H1 (cell line): Measurements from ENCODE around the gene SCARB1. TPM values are rescaled to one million over a fixed set of nuclear protein-coding genes. Genes with fewer than 3 reads are reported as not detected.

Experiments used
- CTCF ChIA-PET: fragments of 300-600 bp; sonication (Branson Sonifier 250); formaldehyde crosslinking; loops from one replicate; lab custom pipeline; 2021; ENCODE audit not compliant: partially characterized antibody; lab: Charles Lee
- POLR2A ChIA-PET: fragments of 300-600 bp; sonication (Branson Sonifier 250); formaldehyde crosslinking; loops from one replicate; lab custom pipeline; 2021; ENCODE audit warnings: inconsistent platforms; ENCODE audit not compliant: partially characterized antibody; lab: Charles Lee
- DNase-seq, 2 experiments: peaks; one replicate each; pipeline versions ENCODE4 v3.0.0 to v3.0.0-alpha.2; 2010 to 2022; ENCODE audit warnings: low spot score in 2 of 2, low read depth in 1 of 2, mixed read lengths in 1 of 2
- FAIRE-seq: peaks from 2 replicates; lab custom pipeline; 2011; peaks lifted over from hg19 to GRCh38; lab: Jason Lieb, UNC
- H2AFZ ChIP-seq: 2 replicates; pipeline ENCODE4 v1.8.1; 2012; ENCODE audit warnings: low read length, inconsistent platforms
- H2AK5ac ChIP-seq: 2 replicates; pipeline ENCODE4 v1.6.1; 2013; ENCODE audit warnings: low read depth, low read length
- H2BK120ac ChIP-seq: replicated peaks from 2 replicates; pipeline ENCODE3; 2013; ENCODE audit warnings: low read depth, low read length, inconsistent platforms
- H2BK12ac ChIP-seq: 2 replicates; pipeline ENCODE4 v1.6.1; 2013; ENCODE audit warnings: low read depth, low read length
- H2BK15ac ChIP-seq: 2 replicates; pipeline ENCODE4 v1.6.1; 2013; ENCODE audit warnings: low read length
- H2BK20ac ChIP-seq: 2 replicates; pipeline ENCODE4 v1.6.1; 2013; ENCODE audit warnings: low read length
- H2BK5ac ChIP-seq: 2 replicates; pipeline ENCODE4 v1.6.1; 2013; ENCODE audit warnings: low read depth, low read length
- H3K14ac ChIP-seq: 2 replicates; pipeline ENCODE4 v1.6.1; 2013; ENCODE audit warnings: inconsistent platforms; ENCODE audit not compliant: insufficient read length
- H3K18ac ChIP-seq: 2 replicates; pipeline ENCODE4 v1.6.1; 2013; ENCODE audit warnings: low read length; ENCODE audit errors: extremely low read depth
- H3K23ac ChIP-seq: 2 replicates; pipeline ENCODE4 v1.6.1; 2013; ENCODE audit warnings: inconsistent platforms; ENCODE audit not compliant: insufficient read length
- H3K23me2 ChIP-seq: 2 replicates; pipeline ENCODE4 v1.6.1; 2013; ENCODE audit warnings: low read depth, low read length
- H3K27ac ChIP-seq: 2 replicates; pipeline ENCODE4 v1.6.1; 2011; ENCODE audit warnings: low read depth, low read length, inconsistent platforms
- H3K27me3 ChIP-seq, 4 experiments: replicated peaks in 1 of 4; 1 replicate in 1 of 4; 2 replicates in 3 of 4; pipeline versions ENCODE4 v1.6.1 to v1.8.1; 2011 to 2013; ENCODE audit warnings: low read length in 3 of 4, mild to moderate bottlenecking in 3 of 4, inconsistent platforms in 2 of 4, mixed read lengths in 2 of 4, moderate library complexity in 1 of 4; ENCODE audit not compliant: control insufficient read depth in 3 of 4, insufficient read depth in 3 of 4; ENCODE audit errors: extremely low read depth in 1 of 4
- H3K36me3 ChIP-seq, 4 experiments: 2 replicates each; pipeline versions ENCODE4 v1.6.1 to v1.8.1; 2011 to 2013; ENCODE audit warnings: mild to moderate bottlenecking in 4 of 4, low read length in 3 of 4, moderate library complexity in 2 of 4, control low read depth in 1 of 4, inconsistent platforms in 1 of 4; ENCODE audit not compliant: insufficient read depth in 4 of 4, control insufficient read depth in 2 of 4
- H3K4ac ChIP-seq: replicated peaks from 2 replicates; pipeline ENCODE3; 2013; ENCODE audit warnings: low read length, low read depth, mixed read lengths, inconsistent platforms; ENCODE audit not compliant: insufficient read length
- H3K4me1 ChIP-seq, 4 experiments: replicated peaks in 1 of 4; 1 replicate in 1 of 4; 2 replicates in 3 of 4; pipeline versions ENCODE4 v1.6.1 to v1.8.1; 2011 to 2013; ENCODE audit warnings: low read length in 3 of 4, inconsistent platforms in 2 of 4, mixed read lengths in 1 of 4; ENCODE audit not compliant: insufficient read depth in 4 of 4, control insufficient read depth in 3 of 4
- H3K4me2 ChIP-seq, 2 experiments: 2 replicates each; pipeline versions ENCODE4 v1.6.1 to v1.8.1; 2011 to 2013; ENCODE audit warnings: low read depth in 2 of 2, low read length in 2 of 2, control low read depth in 1 of 2, inconsistent platforms in 1 of 2, mild to moderate bottlenecking in 1 of 2; ENCODE audit not compliant: insufficient read depth in 1 of 2
- H3K4me3 ChIP-seq, 4 experiments: fragments of 200-600, 300-600 bp in 1 of 4; sonication (generic), shearing (Covaris generic), sonication (Bioruptor Twin) in 1 of 4; 2 replicates each; pipeline versions ENCODE4 v1.5.1 to v1.8.1; 2011 to 2016; ENCODE audit warnings: low read length in 4 of 4, low read depth in 3 of 4, control low read depth in 2 of 4, inconsistent platforms in 2 of 4, mild to moderate bottlenecking in 2 of 4, mixed read lengths in 1 of 4, moderate library complexity in 1 of 4; ENCODE audit not compliant: insufficient read depth in 2 of 4; ENCODE audit errors: extremely low read depth in 1 of 4
- H3K56ac ChIP-seq: replicated peaks from 2 replicates; pipeline ENCODE3; 2013; ENCODE audit warnings: low read depth, mild to moderate bottlenecking, mixed read lengths, low read length, inconsistent platforms; ENCODE audit not compliant: insufficient read length
- H3K79me1 ChIP-seq: 2 replicates; pipeline ENCODE4 v1.6.1; 2013; ENCODE audit warnings: low read depth, low read length, control low read depth
- H3K79me2 ChIP-seq, 2 experiments: 2 replicates each; pipeline versions ENCODE4 v1.6.1 to v1.8.1; 2012 to 2013; ENCODE audit warnings: low read length in 2 of 2, mild to moderate bottlenecking in 2 of 2, inconsistent platforms in 1 of 2; ENCODE audit not compliant: insufficient read depth in 2 of 2, control insufficient read depth in 1 of 2
- H3K9ac ChIP-seq, 4 experiments: replicated peaks in 1 of 4; 1 replicate in 1 of 4; 2 replicates in 3 of 4; pipeline versions ENCODE4 v1.6.1 to v1.8.1; 2011 to 2013; ENCODE audit warnings: low read depth in 3 of 4, low read length in 3 of 4, control low read depth in 2 of 4, mild to moderate bottlenecking in 2 of 4, moderate library complexity in 2 of 4, inconsistent platforms in 1 of 4; ENCODE audit errors: extremely low read depth in 1 of 4
- H3K9me3 ChIP-seq, 2 experiments: 2 replicates each; pipeline versions ENCODE4 v1.6.1 to v1.8.1; 2012 to 2013; ENCODE audit warnings: mild to moderate bottlenecking in 2 of 2, moderate library complexity in 2 of 2, control low read depth in 1 of 2, inconsistent platforms in 1 of 2, low read depth in 1 of 2, low read length in 1 of 2, mixed read lengths in 1 of 2; ENCODE audit not compliant: insufficient read depth in 2 of 2
- H4K20me1 ChIP-seq, 2 experiments: replicated peaks in 1 of 2; 2 replicates each; pipeline versions ENCODE3 to v1.8.1; 2011 to 2013; ENCODE audit warnings: inconsistent platforms in 2 of 2, low read length in 2 of 2, mild to moderate bottlenecking in 1 of 2; ENCODE audit not compliant: insufficient read depth in 2 of 2, control insufficient read depth in 1 of 2
- H4K5ac ChIP-seq: 2 replicates; pipeline ENCODE4 v1.6.1; 2013; ENCODE audit warnings: low read length, low read depth, mixed read lengths, inconsistent platforms; ENCODE audit not compliant: insufficient read length
- H4K8ac ChIP-seq: 2 replicates; pipeline ENCODE4 v1.8.0; 2013; ENCODE audit warnings: mild to moderate bottlenecking, moderate library complexity, low read length, inconsistent platforms; ENCODE audit not compliant: insufficient read depth; ENCODE audit errors: extremely low read depth
- H4K91ac ChIP-seq: replicated peaks from 2 replicates; pipeline ENCODE3; 2013; ENCODE audit warnings: low read length, mixed read lengths, inconsistent platforms; ENCODE audit not compliant: insufficient read length
- CBX5 ChIP-seq: fragments of 300-800, 300-1000 bp; sonication (generic); IDR thresholded peaks from 2 replicates; pipeline ENCODE4 v1.7.1; 2016; ENCODE audit warnings: antibody characterized with exemption, low read length, low read depth
- CHD1 ChIP-seq: IDR thresholded peaks from 2 replicates; pipeline ENCODE4 v1.6.1; 2012; ENCODE audit warnings: low read depth, low read length, improper control_type of control experiment
- GABPA ChIP-seq: IDR thresholded peaks from 2 replicates; pipeline ENCODE4 v1.6.1; 2011; ENCODE audit warnings: mild to moderate bottlenecking, low read length, moderate library complexity, borderline replicate concordance; ENCODE audit not compliant: insufficient read depth
- KDM4A ChIP-seq: IDR thresholded peaks from one replicate; pipeline ENCODE4 v1.7.1; 2012; ENCODE audit warnings: low read depth, mild to moderate bottlenecking, moderate library complexity, low read length, inconsistent platforms; ENCODE audit not compliant: severe bottlenecking
- PHF8 ChIP-seq: fragments of 200-600 bp; sonication (generic); conservative IDR thresholded peaks from 2 replicates; pipeline ENCODE4 v1.7.1; 2012; ENCODE audit warnings: low read depth, mild to moderate bottlenecking, inconsistent platforms, low read length, moderate library complexity
- RAD21 ChIP-seq, 2 experiments: IDR thresholded peaks in 1 of 2; conservative IDR thresholded peaks in 1 of 2; 2 replicates each; pipeline ENCODE4 v1.6.1; 2011; ENCODE audit warnings: low read depth in 2 of 2, low read length in 2 of 2, improper control_type of control experiment in 1 of 2, inconsistent platforms in 1 of 2, mild to moderate bottlenecking in 1 of 2, moderate library complexity in 1 of 2
- RXRA ChIP-seq: IDR thresholded peaks from 2 replicates; pipeline ENCODE4 v1.6.1; 2011; ENCODE audit warnings: low read depth, mild to moderate bottlenecking, low read length, moderate library complexity; ENCODE audit not compliant: insufficient read depth
- SIX5 ChIP-seq: IDR thresholded peaks from 2 replicates; pipeline ENCODE4 v1.6.1; 2011; ENCODE audit warnings: mild to moderate bottlenecking, low read depth, low read length
- SP2 ChIP-seq: IDR thresholded peaks from 2 replicates; pipeline ENCODE4 v1.6.1; 2012; ENCODE audit warnings: mild to moderate bottlenecking, low read length, inconsistent platforms
- YY1 ChIP-seq: IDR thresholded peaks from 2 replicates; pipeline ENCODE4 v1.6.1; 2011; ENCODE audit warnings: low read depth, mild to moderate bottlenecking, low read length
- ZNF274 ChIP-seq: IDR thresholded peaks from 2 replicates; pipeline ENCODE4 v1.7.0; 2012; ENCODE audit warnings: low read length, borderline replicate concordance; ENCODE audit errors: extremely low read depth
- WGBS, 2 experiments: shearing (Covaris generic) in 1 of 2; methylation state at CpG; one replicate each; pipeline versions ENCODE4 v1.1.6 to v1.1.7; 2013 to 2015; ENCODE audit warnings: low lambda C conversion rate in 2 of 2, mixed read lengths in 2 of 2, inconsistent platforms in 1 of 2, low coverage in 1 of 2, missing lambda C conversion rate in 1 of 2; ENCODE audit not compliant: insufficient replicate concordance in 2 of 2, insufficient coverage in 1 of 2, insufficient read length in 1 of 2; ENCODE audit errors: extremely low coverage in 1 of 2, missing lambda C conversion rate in 1 of 2; 5-methylcytosine and 5-hydroxymethylcytosine counted together
- polyA plus RNA-seq, 7 experiments: library from polyadenylated mRNA; depleted of rRNA in 3 of 7; stranded (reverse) in 5 of 7; unstranded in 2 of 7; fragments of >200 nt in 5 of 7; fragments of 200-250 nt in 2 of 7; gene quantifications; 1 replicate in 5 of 7; 2 replicates in 1 of 7; 4 replicates in 1 of 7; pipeline versions ENCODE4 v1.2.1 to v1.2.3, GENCODE V29; 2011 to 2013; ENCODE audit warnings: missing spikeins in 2 of 7, mixed read lengths in 2 of 7
- total RNA-seq: library from RNA; stranded (reverse); fragmentation: NEBNext Ultra II Directional; extraction: Animal tissue kit (Norgen Biotek cat#: 25700); gene quantifications from 2 replicates; pipeline ENCODE4 v1.2.1, GENCODE V29; 2021
- TF ChIP-seq, protein P1 (sequence below): IDR thresholded peaks from 2 replicates; pipeline ENCODE4 v1.6.1; 2011; ENCODE audit warnings: low read length, improper control_type of control experiment

SCARB1 gene
- total and polyA plus RNA-seq, 2 of the 8 experiments (the other 6 are each of a cell fraction or from before 2014, with no cell fraction given): 45.3 to 57.1 TPM

GRCh38 chr12:124739953-124740561, 123.6 kb downstream of the SCARB1 start:
- H3K4ac ChIP-seq: no peak overlapping the region
- no peak overlapping the region for H2BK15ac ChIP-seq
- H3K79me2 ChIP-seq: no peaks in the 10 kb centered on the region
- H4K5ac ChIP-seq: no peak overlapping the region
- H4K20me1 ChIP-seq: no peaks in the 10 kb centered on the region
- no peak overlapping the region for H2BK120ac ChIP-seq
- H2BK20ac ChIP-seq: peak overlapping the region; percentile 6; the same call in 1 of the 2 replicates
- no peaks in the 10 kb centered on the region for H3K36me3 ChIP-seq
- no peak overlapping the region for H3K4me3 ChIP-seq
- H2AFZ ChIP-seq: no peak overlapping the region
- peak overlapping the region; percentile 86; the same call in 1 of the 2 replicates for H2AK5ac ChIP-seq
- WGBS, 2 experiments: 95% methylated on average over 5 of the region's 5 CpGs; no CpG with 5 or more reads in 1 of the 2 experiments
- H2BK12ac ChIP-seq: no peak overlapping the region
- no peak overlapping the region for H3K9ac ChIP-seq
- no peak for DNase-seq
- no peak overlapping the region for H3K27ac ChIP-seq
- H3K23me2 ChIP-seq: no peaks in the 10 kb centered on the region
- H4K91ac ChIP-seq: no peak overlapping the region
- no peak overlapping the region for H2BK5ac ChIP-seq
- H3K23ac ChIP-seq: no peak overlapping the region
- H3K9me3 ChIP-seq: no peaks in the 10 kb centered on the region; a peak in 1 of 4 replicates
- POLR2A ChIA-PET: interaction anchor here (1.2 to 1.3 kb wide), 2 partner anchors 25 to 174 kb away, joined by 4 read pairs; partner anchors contain the start of gene UBC
- H3K4me1 ChIP-seq: peaks cover 0 to 8% (median 2%) of the 10 kb centered on the region in 4 experiments; a peak in 2 of 7 replicates
- CTCF ChIA-PET: interaction anchor here (0.7 to 13.8 kb wide), 8 partner anchors 10 to 32 kb away, joined by 3 to 159 read pairs (median 4); no protein-coding TSS in a partner anchor
- H3K18ac ChIP-seq: no peak overlapping the region
- no peak overlapping the region for H3K4me2 ChIP-seq
- no peak for FAIRE-seq
- no peak overlapping the region for H4K8ac ChIP-seq
- no peak overlapping the region for H3K56ac ChIP-seq
- no peaks in the 10 kb centered on the region; a peak in 1 of 7 replicates for H3K27me3 ChIP-seq
- H3K79me1 ChIP-seq: no peaks in the 10 kb centered on the region
- H3K14ac ChIP-seq: no peak overlapping the region
- TF ChIP-seq SIX5 (no peak), RXRA (no peak), KDM4A (no peak), ZNF274 (no peak), YY1 (no peak), PHF8 (no peak), CBX5 (no peak), GABPA (no peak), CHD1 (no peak), RAD21 (IDR thresholded peaks at IDR 0.05 in 1 of 2, conservative IDR thresholded peaks at IDR 0.05 in 1 of 2; ENCODE audit: low read depth in 2 of 2, low read length in 2 of 2) (no peak), SP2 (no peak)
- TF ChIP-seq, protein P1, sequence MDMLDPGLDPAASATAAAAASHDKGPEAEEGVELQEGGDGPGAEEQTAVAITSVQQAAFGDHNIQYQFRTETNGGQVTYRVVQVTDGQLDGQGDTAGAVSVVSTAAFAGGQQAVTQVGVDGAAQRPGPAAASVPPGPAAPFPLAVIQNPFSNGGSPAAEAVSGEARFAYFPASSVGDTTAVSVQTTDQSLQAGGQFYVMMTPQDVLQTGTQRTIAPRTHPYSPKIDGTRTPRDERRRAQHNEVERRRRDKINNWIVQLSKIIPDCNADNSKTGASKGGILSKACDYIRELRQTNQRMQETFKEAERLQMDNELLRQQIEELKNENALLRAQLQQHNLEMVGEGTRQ: no peak
